Ectodermal cell (in vitro differentiated cells): ENCODE measurements around the gene CTIF.
"Not testable (repeated sequence)": the region's sequence is repeated elsewhere in the genome, so short reads cannot be mapped to it uniquely, and the experiment has no call there.

ENCODE experiments used
- H3K27ac ChIP-seq: 2 replicates; pipeline ENCODE4 v1.7.0; 2013; ENCODE audit warnings: mild to moderate bottlenecking, low read depth, low read length; ENCODE audit not compliant: insufficient read depth, poor library complexity, severe bottlenecking
- H3K27me3 ChIP-seq: 2 replicates; pipeline ENCODE4 v1.7.0; 2013; ENCODE audit warnings: mild to moderate bottlenecking, low read length; ENCODE audit not compliant: insufficient read depth, control insufficient read depth, poor library complexity, severe bottlenecking
- H3K36me3 ChIP-seq: one replicate; pipeline ENCODE4 v1.7.0; 2013; ENCODE audit warnings: low read length; ENCODE audit not compliant: control insufficient read depth, insufficient read depth
- H3K4me1 ChIP-seq: one replicate; pipeline ENCODE4 v1.7.0; 2013; ENCODE audit warnings: low read length; ENCODE audit not compliant: control insufficient read depth, insufficient read depth
- H3K4me3 ChIP-seq: 2 replicates; pipeline ENCODE4 v1.7.0; 2013; ENCODE audit warnings: low read depth, low read length, control low read depth; ENCODE audit not compliant: insufficient read depth
- H3K9me3 ChIP-seq: 2 replicates; pipeline ENCODE4 v1.7.0; 2013; ENCODE audit warnings: mild to moderate bottlenecking, low read length, moderate library complexity; ENCODE audit not compliant: control insufficient read depth
- WGBS, 2 experiments: methylation state at CpG; one replicate each; pipeline ENCODE4 v1.1.7; 2013; ENCODE audit warnings: missing lambda C conversion rate in 2 of 2; 5-methylcytosine and 5-hydroxymethylcytosine counted together

Gene CTIF

GRCh38 chr18:48804856-48805610 is 266.2 kb downstream of the CTIF start:
- no peak overlapping the region for H3K27ac ChIP-seq
- 93 to 95% methylated on average over 11 of the region's 11 CpGs for WGBS, 2 experiments

GRCh38 chr18:48805826-48806535 is 267.1 kb downstream of the CTIF start:
- no peak overlapping the region for H3K27ac ChIP-seq
- H3K36me3 ChIP-seq = no peaks in the 10 kb centered on the region
- H3K27me3 ChIP-seq = no peaks in the 10 kb centered on the region
- WGBS, 2 experiments = 94% methylated on average over 10 of the region's 10 CpGs
- H3K4me3 ChIP-seq = no peak overlapping the region
- H3K9me3 ChIP-seq = no peaks in the 10 kb centered on the region
- H3K4me1 ChIP-seq = peaks cover 4% of the 10 kb centered on the region

More at GRCh38 chr18:48804856-48805610, 266.2 kb downstream of the CTIF start:
- Histone ChIP-seq H3K9me3 (no peaks in the 10 kb centered on the region), H3K4me1 (peaks cover 4% of the 10 kb centered on the region), H3K27me3 (no peaks in the 10 kb centered on the region), H3K4me3 (no peak overlapping the region), H3K36me3 (no peaks in the 10 kb centered on the region)

- no peak overlapping the region for H3K27ac ChIP-seq
- peaks cover 4% of the 10 kb centered on the region for H3K4me1 ChIP-seq
- H3K27me3 ChIP-seq = no peaks in the 10 kb centered on the region
- no peak overlapping the region for H3K4me3 ChIP-seq
- WGBS, 2 experiments = 88 to 90% methylated on average over 9 to 11 of the region's 11 CpGs
- no peaks in the 10 kb centered on the region for H3K36me3 ChIP-seq
- no peaks in the 10 kb centered on the region for H3K9me3 ChIP-seq
Measured at GRCh38 chr18:48806551-48807261, 267.9 kb downstream of the CTIF start.

- no peaks in the 10 kb centered on the region for H3K4me1 ChIP-seq
- no peaks in the 10 kb centered on the region for H3K27me3 ChIP-seq
- no peak overlapping the region for H3K4me3 ChIP-seq
- no peaks in the 10 kb centered on the region for H3K36me3 ChIP-seq
- no peaks in the 10 kb centered on the region for H3K9me3 ChIP-seq
- WGBS, 2 experiments = 92 to 93% methylated on average over 1 of the region's 1 CpG
- H3K27ac ChIP-seq = no peak overlapping the region
Measured at GRCh38 chr18:48808476-48808875, 269.6 kb downstream of the CTIF start.

- WGBS, 2 experiments = 100% methylated on average over 1 of the region's 1 CpG; no CpG with 5 or more reads in 1 of the 2 experiments
- Histone ChIP-seq H3K27ac (no peak overlapping the region), H3K27me3 (no peaks in the 10 kb centered on the region), H3K36me3 (no peaks in the 10 kb centered on the region), H3K9me3 (no peaks in the 10 kb centered on the region), H3K4me3 (no peak overlapping the region), H3K4me1 (no peaks in the 10 kb centered on the region)
Measured at GRCh38 chr18:48809365-48809764, 270.5 kb downstream of the CTIF start.

GRCh38 chr18:48810805-48811204 is 272.0 kb downstream of the CTIF start:
- Histone ChIP-seq H3K27ac (no peak overlapping the region), H3K27me3 (no peaks in the 10 kb centered on the region)

GRCh38 chr18:48811401-48811800 is 272.6 kb downstream of the CTIF start:
- H3K9me3 ChIP-seq = no peaks in the 10 kb centered on the region
- no peaks in the 10 kb centered on the region for H3K36me3 ChIP-seq
- no peak overlapping the region for H3K4me3 ChIP-seq
- H3K4me1 ChIP-seq = no peaks in the 10 kb centered on the region
- no peak overlapping the region for H3K27ac ChIP-seq
- H3K27me3 ChIP-seq = no peaks in the 10 kb centered on the region
- WGBS, 2 experiments = 88 to 93% methylated on average over 3 of the region's 3 CpGs

More at GRCh38 chr18:48810805-48811204, 272.0 kb downstream of the CTIF start:
- no peaks in the 10 kb centered on the region for H3K9me3 ChIP-seq
- H3K36me3 ChIP-seq = no peaks in the 10 kb centered on the region
- H3K4me1 ChIP-seq = no peaks in the 10 kb centered on the region
- H3K4me3 ChIP-seq = no peak overlapping the region

- H3K27me3 ChIP-seq, H3K36me3 ChIP-seq, H3K4me1 ChIP-seq, H3K9me3 ChIP-seq, H3K4me3 ChIP-seq, H3K27ac ChIP-seq: not testable (repeated sequence)
- 89 to 92% methylated on average over 12 of the region's 12 CpGs for WGBS, 2 experiments
Measured at GRCh38 chr18:48811977-48812451, 273.2 kb downstream of the CTIF start.

- H3K36me3 ChIP-seq = no peaks in the 10 kb centered on the region
- 96 to 97% methylated on average over 3 of the region's 3 CpGs for WGBS, 2 experiments
- no peak overlapping the region for H3K27ac ChIP-seq
- H3K4me3 ChIP-seq = no peak overlapping the region
- H3K4me1 ChIP-seq = no peaks in the 10 kb centered on the region
- H3K9me3 ChIP-seq = no peaks in the 10 kb centered on the region
- H3K27me3 ChIP-seq = no peaks in the 10 kb centered on the region
Measured at GRCh38 chr18:48813321-48813720, 274.5 kb downstream of the CTIF start.
